HFF-Myc (cell line): ENCODE data around the gene ABHD8.

Experiments
- DNase-seq: peaks from one replicate; pipeline ENCODE4 v3.0.0-alpha.2; 2011; ENCODE audit warnings: low read depth; ENCODE audit errors: extremely low read depth
- H3K4me3 ChIP-seq: replicated peaks from 2 replicates; pipeline ENCODE4 v1.5.1; 2011; ENCODE audit warnings: low read depth, mild to moderate bottlenecking, control low read depth, low read length
- CTCF ChIP-seq: IDR thresholded peaks from 2 replicates; pipeline ENCODE4 v1.5.1; 2012; ENCODE audit warnings: mild to moderate bottlenecking, low read depth, low read length, control low read depth; ENCODE audit errors: missing control alignments

The ABHD8 gene

DNA sequence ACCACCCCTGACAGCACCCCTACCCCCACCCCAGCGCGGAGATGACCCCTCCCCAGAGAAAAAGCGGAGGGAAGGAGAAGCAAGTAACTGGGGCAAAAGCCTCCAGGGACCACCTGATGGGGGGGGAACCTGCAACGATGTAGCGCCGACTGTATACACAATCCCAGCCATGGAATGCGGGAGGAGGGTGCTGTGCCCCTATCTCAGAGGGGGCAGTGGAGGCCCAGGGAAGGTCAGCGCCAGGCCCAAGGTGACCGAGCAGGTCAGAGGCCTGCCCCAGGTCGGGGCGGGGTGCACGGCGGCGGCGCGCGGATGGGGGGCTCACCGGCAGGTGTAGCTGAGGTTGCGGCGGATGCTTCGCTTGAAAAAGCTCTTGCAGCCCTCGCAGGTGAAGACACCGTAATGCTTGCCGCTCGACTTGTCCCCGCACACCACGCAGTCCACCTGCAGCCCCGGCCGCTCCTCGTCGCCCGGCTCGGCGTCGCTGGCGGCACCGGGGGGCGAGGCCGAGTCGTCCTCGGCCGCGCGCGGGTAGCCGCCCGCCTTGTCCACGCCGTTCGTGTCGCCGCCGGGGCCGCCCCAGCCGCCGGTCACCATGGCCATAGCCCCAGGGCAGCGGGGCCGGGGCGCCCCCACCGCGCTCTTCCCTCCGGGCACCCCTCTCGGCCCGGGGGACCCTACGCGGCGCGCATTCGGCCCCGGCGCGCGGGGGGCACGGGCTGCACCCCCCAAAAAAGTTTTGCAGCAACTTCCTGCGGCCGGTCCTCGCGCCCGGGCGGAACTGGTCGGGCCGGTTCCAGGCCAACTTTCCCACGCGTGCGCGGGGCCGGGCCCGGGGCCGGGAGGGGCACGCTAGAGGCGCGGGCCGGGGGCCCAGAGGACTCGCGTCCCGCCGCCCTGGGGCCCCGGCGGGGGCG is 58.3 kb downstream of the ABHD8 start:
- peak overlapping the region; percentile 86 for H3K4me3 ChIP-seq
- no peak for DNase-seq
- TF ChIP-seq CTCF: no peak

DNA sequence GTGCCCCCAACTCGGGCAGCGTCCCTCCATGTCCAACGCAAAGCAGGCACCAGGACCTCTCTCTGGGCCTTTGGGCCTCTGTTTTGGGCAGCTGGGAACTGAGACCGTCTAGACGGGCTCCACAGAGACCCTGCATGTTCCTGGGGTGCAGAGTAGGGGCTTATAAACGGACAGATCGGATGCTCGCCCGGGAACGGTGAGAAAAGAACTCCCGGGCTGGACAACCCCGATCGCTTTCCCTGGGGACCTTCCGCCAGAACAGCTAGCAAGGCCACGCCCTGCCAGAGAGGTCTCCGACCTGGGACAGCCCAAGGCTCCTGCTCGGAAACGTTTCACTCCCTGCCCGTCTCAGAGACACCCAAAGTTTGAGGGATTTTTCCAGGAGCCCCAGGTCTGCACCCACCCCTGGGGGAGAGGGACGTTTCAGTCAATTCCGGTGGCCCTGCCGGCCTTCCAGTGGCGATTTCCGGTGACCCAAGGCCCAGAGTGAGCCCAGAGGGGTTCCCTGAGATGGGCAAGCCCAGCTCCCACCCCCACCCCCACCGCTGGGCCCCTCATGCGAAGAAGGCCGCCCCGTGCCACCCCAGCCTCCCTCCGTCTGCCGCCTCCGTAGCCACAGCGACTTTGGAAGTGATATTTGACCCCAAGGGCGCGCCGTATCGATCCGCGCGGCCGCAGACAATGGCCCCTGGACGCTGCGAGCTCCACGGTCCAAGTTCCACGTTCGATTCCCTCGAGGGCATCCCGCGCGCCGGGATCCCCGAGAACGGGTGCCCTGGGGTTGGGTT is 59.2 kb downstream of the ABHD8 start:
- DNase-seq: no peak
- no peak for TF ChIP-seq CTCF
- peak overlapping the region; percentile 86 for H3K4me3 ChIP-seq

GRCh38 chr19:17243211-17243829 is 59.9 kb downstream of the ABHD8 start:
- DNase-seq: no peak
- H3K4me3 ChIP-seq: peak overlapping the region; percentile 86
- TF ChIP-seq CTCF: no peak

DNA sequence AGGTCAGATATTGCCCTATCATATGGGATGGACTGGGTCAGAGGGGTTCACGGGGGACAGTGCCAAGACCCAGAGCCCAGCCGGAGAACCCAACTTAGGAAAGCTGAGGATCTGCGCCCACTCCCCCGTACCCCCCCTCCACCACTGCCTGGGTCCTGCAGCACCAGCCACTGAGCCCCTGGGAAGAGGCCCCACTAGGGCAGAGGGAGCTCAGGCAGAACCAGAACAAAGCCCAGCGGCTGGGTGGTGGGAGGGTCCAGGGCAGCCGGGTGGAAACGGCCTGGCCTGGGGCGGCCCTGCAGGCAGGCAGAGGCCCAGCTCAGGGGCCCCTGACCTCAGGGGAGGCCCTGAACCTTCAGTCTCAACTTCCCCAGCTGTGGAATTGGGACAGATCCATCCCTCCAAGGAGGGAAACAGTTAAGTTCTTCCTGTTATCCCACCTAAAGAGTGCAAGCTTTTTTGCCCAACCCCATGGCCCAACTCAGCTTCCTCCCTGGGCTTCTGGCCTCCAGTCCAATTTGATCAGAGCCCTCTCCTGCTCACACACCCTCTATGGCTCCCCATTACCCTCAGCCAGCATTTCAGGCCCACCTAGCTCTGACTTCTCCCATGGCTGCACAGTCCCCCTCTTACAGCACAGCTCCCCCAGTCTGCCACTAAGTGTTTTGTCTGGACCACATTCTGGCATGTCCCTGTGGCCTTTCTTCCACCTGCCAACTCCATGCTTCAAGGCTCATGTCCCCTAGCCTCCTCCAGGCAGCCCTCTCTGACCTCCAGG is 60.6 kb downstream of the ABHD8 start:
- no peak for DNase-seq
- no peak for TF ChIP-seq CTCF
- H3K4me3 ChIP-seq: peak overlapping the region; percentile 86
